ENCODE measurements around the gene TANC1. TPM values are rescaled to one million over a fixed set of nuclear protein-coding genes. Genes with fewer than 3 reads are reported as not detected.

The TANC1 gene
- 2.5 TPM in 2 replicates for total RNA-seq (2021)
- long read RNA-seq, partial matches to known transcripts = 3 of 8 reads
- long read RNA-seq, other reads (novel, unspliced or antisense) = 5 of 8 reads

DNA sequence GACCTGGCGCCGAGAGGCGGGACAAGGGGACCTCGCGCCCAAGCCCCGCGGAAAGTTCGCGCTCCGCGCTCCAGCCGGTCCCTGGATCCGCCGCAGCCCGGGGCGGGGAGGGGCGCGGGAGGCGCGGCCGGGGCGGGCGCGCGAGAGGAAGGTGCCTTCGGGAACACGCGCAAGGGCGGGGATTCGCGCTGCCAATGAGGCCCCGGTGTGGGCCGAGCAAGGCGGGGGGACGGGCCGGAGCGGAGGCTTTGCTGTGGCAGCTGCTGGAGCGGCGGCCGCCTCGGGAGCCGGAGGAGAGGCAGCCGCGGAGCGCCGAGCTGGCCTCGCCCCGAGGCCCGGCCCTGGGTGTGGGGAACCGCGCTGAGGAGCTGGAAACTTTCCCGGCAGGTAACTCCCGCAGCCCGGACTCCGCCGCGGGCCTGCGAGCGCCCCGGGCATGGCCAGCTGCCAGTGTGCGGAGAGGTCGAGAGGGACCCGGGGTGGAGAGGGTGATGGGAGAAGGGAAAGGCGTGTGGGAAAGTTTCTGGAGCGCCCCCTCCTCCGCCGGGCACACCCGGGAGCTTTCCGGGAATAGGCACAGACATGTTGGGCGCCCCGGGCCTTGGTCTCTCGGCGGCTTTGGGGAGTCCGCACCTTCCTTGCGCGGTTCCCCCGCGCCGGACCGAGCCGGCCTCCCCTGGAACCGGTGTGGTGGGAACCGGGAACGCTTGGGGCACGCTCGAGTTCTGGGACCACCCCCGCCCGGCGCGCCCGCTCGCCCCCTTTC, at the start of gene TANC1:
TSS of gene TANC1 (plus strand) at position 245 of the 766 bp plus-strand sequence. CDS start 97,271 bp downstream, outside the sequence.
- Histone ChIP-seq H3K23ac (ENCODE audit: insufficient read length, low read depth, low read length) (no peak within 1 kb of the TSS), H2BK20ac (ENCODE audit: low read depth, low read length, poor library complexity, severe bottlenecking) (no peak within 1 kb of the TSS), H3K27me3 (ENCODE audit: insufficient read depth, low read length) (peaks cover 17% of the 10 kb centered on the region; the same call in 1 of the 2 replicates), H2BK5ac (ENCODE audit: insufficient read length, low read length) (no peak within 1 kb of the TSS), H3K4me2 (ENCODE audit: insufficient read depth, insufficient read length, low read length) (peak within 1 kb of the TSS; percentile 99), H3K9ac (ENCODE audit: extremely low read depth, insufficient read length, low read length) (peak within 1 kb of the TSS; percentile 34), H3K4me1 (ENCODE audit: insufficient read depth, low read length) (no peaks in the 10 kb centered on the region), H2BK12ac (ENCODE audit: insufficient read length, low read depth, low read length) (no peak within 1 kb of the TSS), H4K8ac (replicated peaks; ENCODE audit: insufficient read length, low read depth, low read length) (no peak within 1 kb of the TSS), H2BK15ac (ENCODE audit: low read depth, low read length) (no peak within 1 kb of the TSS), H4K20me1 (ENCODE audit: control insufficient read depth, insufficient read depth, insufficient read length) (no peaks in the 10 kb centered on the region), H3K56ac (ENCODE audit: insufficient read length, low read depth, low read length) (no peak within 1 kb of the TSS), H4K5ac (ENCODE audit: insufficient read length, low read depth, low read length) (no peak within 1 kb of the TSS), H3K18ac (ENCODE audit: insufficient read length, low read depth, low read length) (no peak within 1 kb of the TSS), H2AFZ (ENCODE audit: low read length) (no peak within 1 kb of the TSS), H3K27ac (ENCODE audit: insufficient read length, low read depth, low read length) (no peak within 1 kb of the TSS), H3K4ac (ENCODE audit: low read depth, low read length) (no peak within 1 kb of the TSS), H2BK120ac (ENCODE audit: low read depth, low read length, poor library complexity, severe bottlenecking) (no peak within 1 kb of the TSS), H3K14ac (ENCODE audit: insufficient read depth, low read length) (no peak within 1 kb of the TSS), H2AK5ac (ENCODE audit: insufficient read length, low read length) (no peak within 1 kb of the TSS), H3K79me1 (ENCODE audit: insufficient read depth, low read depth, low read length, poor library complexity, severe bottlenecking) (no peaks in the 10 kb centered on the region), H3T11ph (ENCODE audit: low read length) (no peak within 1 kb of the TSS), H3K79me2 (ENCODE audit: insufficient read depth, low read length) (no peaks in the 10 kb centered on the region), H3K9me3 (ENCODE audit: control insufficient read depth, low read depth, low read length) (no peaks in the 10 kb centered on the region), H4K91ac (ENCODE audit: insufficient read length, low read depth, low read length) (no peak within 1 kb of the TSS), H3K23me2 (ENCODE audit: insufficient read length, low read depth, low read length, poor library complexity, severe bottlenecking) (peaks cover 19% of the 10 kb centered on the region)
- Mint-ChIP-seq H3K27me3 (ENCODE audit: low read depth) (peaks cover 86% of the 10 kb centered on the region), H3K4me1 (peaks cover 22 to 26% of the 10 kb centered on the region in 2 experiments), H3K4me3 (peak within 1 kb of the TSS; percentile 79 to 93), H3K9me3 (no peaks in the 10 kb centered on the region), H3K27ac (peak within 1 kb of the TSS in 1 of 3 experiments; percentile 48; a peak in 1 of 7 replicates), H3K36me3 (ENCODE audit: insufficient read depth in 1 of 3, low read depth in 3 of 3) (no peaks in the 10 kb centered on the region; a peak in 1 of 7 replicates)
- no CpG with 5 or more reads among the region's 92 CpGs for WGBS (ENCODE audit: extremely low coverage, insufficient read length, low lambda C conversion rate)
- peak; percentile 91 for DNase-seq
- TF ChIP-seq, protein P1, sequence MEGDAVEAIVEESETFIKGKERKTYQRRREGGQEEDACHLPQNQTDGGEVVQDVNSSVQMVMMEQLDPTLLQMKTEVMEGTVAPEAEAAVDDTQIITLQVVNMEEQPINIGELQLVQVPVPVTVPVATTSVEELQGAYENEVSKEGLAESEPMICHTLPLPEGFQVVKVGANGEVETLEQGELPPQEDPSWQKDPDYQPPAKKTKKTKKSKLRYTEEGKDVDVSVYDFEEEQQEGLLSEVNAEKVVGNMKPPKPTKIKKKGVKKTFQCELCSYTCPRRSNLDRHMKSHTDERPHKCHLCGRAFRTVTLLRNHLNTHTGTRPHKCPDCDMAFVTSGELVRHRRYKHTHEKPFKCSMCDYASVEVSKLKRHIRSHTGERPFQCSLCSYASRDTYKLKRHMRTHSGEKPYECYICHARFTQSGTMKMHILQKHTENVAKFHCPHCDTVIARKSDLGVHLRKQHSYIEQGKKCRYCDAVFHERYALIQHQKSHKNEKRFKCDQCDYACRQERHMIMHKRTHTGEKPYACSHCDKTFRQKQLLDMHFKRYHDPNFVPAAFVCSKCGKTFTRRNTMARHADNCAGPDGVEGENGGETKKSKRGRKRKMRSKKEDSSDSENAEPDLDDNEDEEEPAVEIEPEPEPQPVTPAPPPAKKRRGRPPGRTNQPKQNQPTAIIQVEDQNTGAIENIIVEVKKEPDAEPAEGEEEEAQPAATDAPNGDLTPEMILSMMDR (conservative IDR thresholded peaks at IDR 0.05) = no peak
